Astrocyte (in vitro differentiated cells and primary cell): ENCODE measurements around the gene VAV1.

Experiments
- EZH2 ChIP-seq: IDR thresholded peaks from 2 replicates; pipeline ENCODE4 v1.6.1; 2012; ENCODE audit warnings: mild to moderate bottlenecking, low read length, inconsistent platforms; ENCODE audit not compliant: insufficient read depth
- TF ChIP-seq, protein P1 (sequence below): IDR thresholded peaks from 2 replicates; pipeline ENCODE4 v1.5.1; 2011; ENCODE audit warnings: low read depth, mild to moderate bottlenecking, inconsistent platforms, low read length, moderate library complexity; ENCODE audit not compliant: insufficient read depth

DNA sequence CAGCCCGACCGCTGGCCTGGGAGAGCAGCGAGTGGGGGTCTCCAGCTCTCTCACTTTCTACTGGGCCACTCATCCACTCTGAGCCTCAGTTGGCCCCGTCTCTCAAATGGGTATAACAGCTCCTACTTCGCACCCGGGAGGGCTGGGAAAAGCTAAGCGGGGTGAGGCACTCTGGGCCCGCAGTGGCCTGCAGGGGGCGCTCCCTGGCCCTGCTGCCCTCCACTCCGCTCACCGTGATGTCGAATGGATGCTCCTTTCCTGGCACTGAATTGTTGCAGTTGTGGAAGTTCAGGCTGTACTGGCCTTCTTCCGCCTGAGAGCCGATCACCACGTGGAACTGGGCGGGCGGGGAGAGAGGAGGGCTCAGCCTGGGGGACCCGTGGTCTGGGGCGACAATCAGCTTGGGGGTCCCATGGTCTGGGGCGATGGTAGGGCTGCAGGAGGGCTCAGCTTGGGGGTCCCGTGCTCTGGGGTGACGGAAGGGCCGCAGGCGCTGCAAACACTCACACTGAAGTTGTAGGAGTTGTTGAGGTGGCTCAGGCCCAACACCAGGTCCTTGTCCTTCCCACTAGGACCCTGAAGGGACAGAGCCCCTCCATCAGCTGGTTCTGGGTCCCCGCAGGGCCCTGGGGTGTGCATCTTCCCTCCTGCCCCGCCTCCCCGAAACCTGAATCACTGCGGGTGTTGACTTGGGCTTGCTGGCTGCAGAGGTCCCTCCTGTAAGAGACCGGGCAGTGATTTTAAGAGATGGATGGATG is 39.0 kb upstream of the VAV1 start:
- TF ChIP-seq, protein P1, sequence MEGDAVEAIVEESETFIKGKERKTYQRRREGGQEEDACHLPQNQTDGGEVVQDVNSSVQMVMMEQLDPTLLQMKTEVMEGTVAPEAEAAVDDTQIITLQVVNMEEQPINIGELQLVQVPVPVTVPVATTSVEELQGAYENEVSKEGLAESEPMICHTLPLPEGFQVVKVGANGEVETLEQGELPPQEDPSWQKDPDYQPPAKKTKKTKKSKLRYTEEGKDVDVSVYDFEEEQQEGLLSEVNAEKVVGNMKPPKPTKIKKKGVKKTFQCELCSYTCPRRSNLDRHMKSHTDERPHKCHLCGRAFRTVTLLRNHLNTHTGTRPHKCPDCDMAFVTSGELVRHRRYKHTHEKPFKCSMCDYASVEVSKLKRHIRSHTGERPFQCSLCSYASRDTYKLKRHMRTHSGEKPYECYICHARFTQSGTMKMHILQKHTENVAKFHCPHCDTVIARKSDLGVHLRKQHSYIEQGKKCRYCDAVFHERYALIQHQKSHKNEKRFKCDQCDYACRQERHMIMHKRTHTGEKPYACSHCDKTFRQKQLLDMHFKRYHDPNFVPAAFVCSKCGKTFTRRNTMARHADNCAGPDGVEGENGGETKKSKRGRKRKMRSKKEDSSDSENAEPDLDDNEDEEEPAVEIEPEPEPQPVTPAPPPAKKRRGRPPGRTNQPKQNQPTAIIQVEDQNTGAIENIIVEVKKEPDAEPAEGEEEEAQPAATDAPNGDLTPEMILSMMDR = no peak
- TF ChIP-seq EZH2 = no peak
